HG03280 (cell line): ENCODE measurements around the gene CSF1R.

Source experiments
- ATAC-seq: cut with Tn5 transposase; IDR thresholded peaks from one replicate; pipeline ENCODE4 v1.9.1; 2021; ENCODE audit warnings: mild to moderate bottlenecking, moderate library complexity; ENCODE audit not compliant: unreplicated experiment

The CSF1R gene

GRCh38 chr5:150121448-150122157 is 35.2 kb upstream of the CSF1R start:
- ATAC-seq: no peak

GRCh38 chr5:150120617-150121447 is 34.5 kb upstream of the CSF1R start:
- no peak for ATAC-seq

- no peak for ATAC-seq
Measured at GRCh38 chr5:150120062-150120441, 33.7 kb upstream of the CSF1R start.

GRCh38 chr5:150119421-150120061 is 33.2 kb upstream of the CSF1R start:
- no peak for ATAC-seq

DNA sequence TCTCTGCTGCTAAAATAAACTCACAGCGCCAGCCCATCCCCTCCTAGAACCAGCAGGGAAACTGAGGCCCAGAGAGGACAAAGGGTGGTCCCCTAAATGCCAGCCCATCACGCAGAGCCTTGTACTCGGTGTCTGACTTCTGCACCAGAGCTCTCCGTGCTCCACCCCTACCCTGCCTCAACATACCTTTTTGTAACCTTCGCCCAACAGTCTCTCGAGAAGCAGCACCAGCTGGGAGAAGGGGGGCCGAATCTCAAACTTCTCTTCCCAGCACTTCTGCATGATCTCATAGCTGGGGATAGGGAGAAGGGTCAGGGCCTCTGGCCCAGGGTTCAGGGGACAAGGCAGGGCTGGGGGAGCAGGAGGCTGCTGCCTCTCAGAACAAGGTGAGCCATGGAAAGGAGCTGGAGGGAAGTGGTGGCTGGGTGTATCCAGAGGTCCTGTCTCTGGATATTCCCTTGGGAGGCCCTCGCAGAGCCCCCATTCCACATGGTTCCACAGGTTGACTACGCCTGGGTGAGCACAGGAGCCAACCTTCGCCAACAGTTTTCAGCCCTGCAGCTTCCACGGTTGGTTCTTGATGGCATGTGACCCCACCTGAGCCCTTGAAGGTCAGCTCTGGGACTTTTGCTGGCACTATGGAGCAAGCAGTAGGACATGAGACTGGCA is 32.3 kb upstream of the CSF1R start:
- ATAC-seq: no peak

GRCh38 chr5:150117945-150118560 is 31.7 kb upstream of the CSF1R start:
- ATAC-seq: no peak

- no peak for ATAC-seq
Measured at GRCh38 chr5:150116667-150117400, 30.5 kb upstream of the CSF1R start.

DNA sequence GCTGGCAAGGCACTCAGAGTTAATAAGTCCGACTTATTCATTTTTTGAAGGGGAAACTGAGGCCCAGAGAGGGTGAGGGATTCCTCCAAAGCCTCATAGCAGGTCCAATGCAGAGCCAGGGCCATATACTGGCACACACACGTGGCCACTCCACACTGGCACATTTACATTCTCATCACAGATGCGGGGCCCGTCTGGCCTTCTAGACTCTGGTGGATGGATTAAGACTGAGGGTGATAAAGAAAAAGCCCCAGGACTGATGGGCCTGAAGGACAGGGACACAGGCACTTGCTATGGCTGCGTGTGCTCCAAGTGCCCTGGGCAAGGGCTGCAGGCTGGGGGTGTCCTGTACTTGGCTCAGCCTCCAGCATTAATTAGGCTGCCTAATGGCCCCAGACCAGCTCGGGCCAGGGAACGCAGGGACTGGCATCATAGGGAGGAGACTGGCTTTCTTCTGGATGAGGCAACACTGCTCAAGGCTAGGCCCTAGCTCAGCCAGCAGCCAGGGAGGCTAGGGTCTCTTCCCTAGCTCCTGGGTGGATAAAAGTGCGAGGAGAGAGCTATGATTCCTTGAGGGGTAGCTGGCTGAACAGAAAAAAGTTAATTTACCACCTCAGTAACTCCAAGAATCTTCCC is 28.5 kb upstream of the CSF1R start:
- no peak for ATAC-seq

GRCh38 chr5:150114102-150114641 is 27.8 kb upstream of the CSF1R start:
- no peak for ATAC-seq

- ATAC-seq: no peak
Measured at GRCh38 chr5:150113047-150113744, 26.8 kb upstream of the CSF1R start.

GRCh38 chr5:150112201-150113046 is 26.1 kb upstream of the CSF1R start:
- ATAC-seq: no peak

GRCh38 chr5:150111122-150111521 is 24.8 kb upstream of the CSF1R start:
- ATAC-seq: no peak

DNA sequence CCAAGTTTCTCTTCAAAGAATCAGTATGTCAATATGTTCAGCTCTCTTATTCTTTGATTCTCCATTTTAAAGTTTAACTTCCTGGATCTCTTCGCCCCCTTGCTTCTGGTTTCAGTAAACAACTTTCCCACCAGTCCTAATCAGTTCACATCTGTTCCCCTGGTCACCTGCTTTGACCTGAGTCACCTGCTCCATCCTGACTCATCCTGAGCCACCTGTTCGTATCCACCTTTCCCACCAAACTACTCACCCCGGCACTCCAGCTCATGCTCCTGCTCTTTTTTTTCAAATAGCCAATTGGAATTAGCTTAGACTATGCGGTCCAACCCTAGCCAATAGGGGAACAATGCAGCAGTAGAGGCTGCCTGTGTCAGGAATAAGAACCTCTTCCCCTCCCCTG is 23.6 kb upstream of the CSF1R start:
- ATAC-seq: no peak

- no peak for ATAC-seq
Measured at GRCh38 chr5:150108711-150109514, 22.6 kb upstream of the CSF1R start.

DNA sequence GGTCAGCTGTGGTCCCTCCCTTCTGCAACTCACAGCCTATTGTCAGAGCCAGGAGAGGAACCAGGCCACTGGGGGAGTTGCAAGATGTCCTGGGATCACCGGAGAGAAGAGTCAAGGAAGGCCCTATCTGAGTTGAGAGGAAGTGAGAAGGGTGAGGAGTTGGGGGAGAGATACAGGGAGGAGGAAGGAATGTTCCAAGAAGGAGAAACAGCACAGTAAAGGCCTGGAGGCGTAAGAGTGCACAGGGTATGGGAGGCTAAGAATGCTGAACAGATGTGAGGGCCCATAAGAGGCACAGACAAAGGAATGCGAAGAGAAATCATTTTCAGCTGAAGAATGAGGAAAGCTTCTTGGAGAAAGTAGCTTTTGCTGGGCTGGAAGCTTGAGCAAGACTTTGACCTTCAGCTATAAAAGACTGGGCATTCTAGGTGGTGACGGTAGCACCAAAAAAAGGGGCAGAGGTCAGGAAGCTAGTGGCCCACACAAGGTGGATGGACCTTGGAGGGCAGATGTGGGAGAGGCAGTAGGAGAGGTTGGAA is 21.6 kb upstream of the CSF1R start:
- no peak for ATAC-seq

DNA sequence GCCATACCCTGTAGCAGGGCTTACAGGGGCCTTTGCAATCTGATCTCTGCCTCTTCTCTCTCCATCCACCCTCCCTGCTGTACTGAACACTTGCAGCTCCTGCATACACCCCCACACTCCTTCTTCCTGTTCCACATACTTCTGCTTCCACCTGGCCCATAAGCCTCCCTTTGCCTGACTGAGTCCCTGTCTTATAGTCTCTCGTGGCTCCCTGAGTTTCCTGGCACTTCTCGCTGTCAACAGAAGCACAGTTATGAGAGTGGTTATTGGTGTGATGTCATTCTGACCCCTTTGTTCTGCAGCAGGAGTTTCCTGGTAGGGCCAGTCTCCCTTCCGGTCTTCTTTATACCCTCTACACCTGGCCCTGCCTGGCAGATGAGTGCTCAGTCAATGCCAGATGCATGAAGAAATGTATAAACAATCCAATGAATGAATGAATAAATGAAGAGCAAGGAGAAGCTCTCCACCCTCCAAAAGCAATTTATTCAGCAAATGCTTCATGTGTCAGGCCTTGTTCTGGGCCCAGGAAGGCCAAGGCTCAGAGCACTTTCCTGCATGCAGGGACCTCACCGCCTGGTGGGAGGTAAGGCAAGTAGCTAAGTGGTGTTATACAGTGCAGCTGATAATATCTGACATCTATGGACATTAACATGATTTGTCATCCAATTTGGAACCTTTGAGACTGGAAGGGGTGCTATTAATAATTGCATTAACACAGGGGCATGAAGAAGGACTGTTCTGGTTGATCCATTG is 20.5 kb upstream of the CSF1R start:
- ATAC-seq: no peak
